ENCODE results near the gene EFCAB6. TPM values are rescaled to one million over a fixed set of nuclear protein-coding genes. Genes with fewer than 3 reads are reported as not detected.

EFCAB6 gene
- total RNA-seq, 3 donors from 2014 or later = 3.0 to 9.8 (median 5.9) TPM

- Histone ChIP-seq H3K36me3 (no peaks in the 10 kb centered on the region), H3K4me1 (no peaks in the 10 kb centered on the region), H3K27ac (no peak overlapping the region), H3K9me3 (peaks cover 0 to 11% of the 10 kb centered on the region in 2 donors), H3K4me3 (no peak overlapping the region), H3K27me3 (no peaks in the 10 kb centered on the region)
- intact Hi-C loops (cut with DNase I; ENCODE audit: low total_unique reads) = no loop called here
- DNase-seq (ENCODE audit: low spot score in 2 of 2) = no peak
- TF ChIP-seq POLR2A (IDR thresholded peaks at IDR 0.05) = no peak
- TF ChIP-seq CTCF (IDR thresholded peaks at IDR 0.05) = no peak
- no peak for TF ChIP-seq POLR2AphosphoS5 (IDR thresholded peaks at IDR 0.05)
Observed at GRCh38 chr22:43642319-43643206, 169.5 kb downstream of the EFCAB6 start.

- no peaks in the 10 kb centered on the region for H3K4me1 ChIP-seq
- no peaks in the 10 kb centered on the region for H3K36me3 ChIP-seq
- intact Hi-C loops (cut with DNase I; ENCODE audit: low total_unique reads) = no loop called here
- no peak for DNase-seq (ENCODE audit: low spot score in 2 of 2)
- no peaks in the 10 kb centered on the region for H3K27me3 ChIP-seq
- H3K9me3 ChIP-seq = peaks cover 0 to 11% of the 10 kb centered on the region in 2 donors
- no peak overlapping the region for H3K27ac ChIP-seq
- TF ChIP-seq POLR2AphosphoS5 (IDR thresholded peaks at IDR 0.05) (no peak), CTCF (IDR thresholded peaks at IDR 0.05) (no peak), POLR2A (IDR thresholded peaks at IDR 0.05) (no peak)
- H3K4me3 ChIP-seq = no peak overlapping the region
Observed at GRCh38 chr22:43639228-43639948, 172.7 kb downstream of the EFCAB6 start.

- H3K36me3 ChIP-seq = no peaks in the 10 kb centered on the region
- intact Hi-C loops (cut with DNase I; ENCODE audit: low total_unique reads) = no loop called here
- H3K4me1 ChIP-seq = no peaks in the 10 kb centered on the region
- TF ChIP-seq POLR2AphosphoS5 (IDR thresholded peaks at IDR 0.05) = no peak
- TF ChIP-seq CTCF (IDR thresholded peaks at IDR 0.05) = no peak
- H3K27ac ChIP-seq = no peak overlapping the region
- peaks cover 0 to 11% of the 10 kb centered on the region in 2 donors for H3K9me3 ChIP-seq
- no peak for DNase-seq (ENCODE audit: low spot score in 2 of 2)
- no peaks in the 10 kb centered on the region for H3K27me3 ChIP-seq
- H3K4me3 ChIP-seq = no peak overlapping the region
Observed at GRCh38 chr22:43637275-43638260, 174.5 kb downstream of the EFCAB6 start.

GRCh38 chr22:43636086-43636485 is 176.0 kb downstream of the EFCAB6 start:
- DNase-seq (ENCODE audit: low spot score in 2 of 2) = no peak
- Histone ChIP-seq H3K4me3 (no peak overlapping the region), H3K4me1 (no peaks in the 10 kb centered on the region), H3K27ac (no peak overlapping the region), H3K27me3 (no peaks in the 10 kb centered on the region), H3K36me3 (no peaks in the 10 kb centered on the region), H3K9me3 (peaks cover 0 to 11% of the 10 kb centered on the region in 2 donors)
- intact Hi-C loops (cut with DNase I; ENCODE audit: low total_unique reads) = no loop called here
- TF ChIP-seq CTCF (IDR thresholded peaks at IDR 0.05) = no peak
- TF ChIP-seq POLR2A (IDR thresholded peaks at IDR 0.05) = no peak

Data from breast epithelium (tissue), 4 donors.